ENCODE measurements around the gene KIRREL1.

KIRREL1 gene

DNA sequence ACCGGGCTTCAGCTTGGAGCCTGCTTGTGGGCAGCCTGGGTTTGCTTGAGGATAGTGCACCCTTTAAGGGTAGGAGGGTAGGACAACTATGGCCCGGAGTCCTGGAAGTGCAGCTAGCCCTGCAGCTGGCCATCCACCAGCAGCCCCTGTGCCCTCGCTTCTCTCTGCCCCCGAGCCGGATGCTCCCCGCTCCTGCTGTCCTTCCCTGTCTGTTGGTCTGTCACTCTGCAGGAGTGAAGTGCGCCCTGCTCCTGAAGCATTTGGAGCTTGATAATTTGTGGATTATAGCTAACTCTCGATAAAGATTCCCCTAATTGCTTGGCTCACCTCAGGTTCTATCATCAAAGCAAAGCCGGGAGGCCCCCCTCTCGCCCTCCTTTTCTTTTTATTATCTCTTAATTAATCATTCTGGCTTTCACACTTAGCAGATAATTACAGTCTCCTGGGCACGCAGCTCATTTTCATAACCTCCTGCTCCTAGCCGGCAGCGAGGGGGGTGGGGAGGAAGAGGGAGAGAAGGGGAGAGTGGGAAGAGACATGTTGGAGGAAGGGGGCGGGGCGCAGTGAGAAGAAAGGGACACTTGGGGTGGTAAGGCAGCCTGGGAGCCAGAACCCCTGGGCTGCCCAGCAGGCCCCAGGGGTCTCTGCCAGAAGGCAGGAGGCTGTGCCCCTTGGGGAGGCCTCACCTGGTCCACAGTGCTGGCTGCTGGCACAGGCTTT is 14.4 kb downstream of the KIRREL1 start:
- H3K4me3 Mint-ChIP-seq = no peak overlapping the region

DNA sequence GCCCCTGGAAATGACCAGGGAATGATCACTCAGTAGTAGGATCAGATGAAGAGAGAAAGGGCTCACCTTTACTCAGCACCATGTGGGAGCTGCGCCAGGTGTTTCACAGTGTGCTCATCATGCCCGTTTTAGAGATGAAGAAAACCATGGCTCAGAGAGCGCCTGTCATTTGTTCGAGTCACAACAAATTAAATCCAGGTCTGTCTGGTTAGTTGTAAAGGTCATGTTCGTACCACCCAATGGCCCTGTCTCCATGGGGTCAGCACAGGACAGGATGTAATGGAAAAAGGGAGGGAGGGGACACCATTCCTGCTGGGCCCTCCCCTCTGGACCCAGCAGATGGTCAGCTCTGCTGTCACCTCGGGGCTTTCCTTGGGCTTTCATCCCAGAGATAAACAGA is 15.2 kb downstream of the KIRREL1 start:
- Mint-ChIP-seq H3K9me3 (no peaks in the 10 kb centered on the region), H3K4me1 (ENCODE audit: low read depth) (no peaks in the 10 kb centered on the region), H3K27me3 (ENCODE audit: low read depth) (peaks cover 7% of the 10 kb centered on the region), H3K4me3 (no peak overlapping the region), H3K27ac (no peak overlapping the region), H3K36me3 (ENCODE audit: low read depth) (no peaks in the 10 kb centered on the region)

More for the DNA sequence above, 14.4 kb downstream of the KIRREL1 start:
- Mint-ChIP-seq H3K9me3 (no peaks in the 10 kb centered on the region), H3K4me1 (ENCODE audit: low read depth) (no peaks in the 10 kb centered on the region), H3K27ac (no peak overlapping the region), H3K27me3 (ENCODE audit: low read depth) (peaks cover 3% of the 10 kb centered on the region), H3K36me3 (ENCODE audit: low read depth) (no peaks in the 10 kb centered on the region)

DNA sequence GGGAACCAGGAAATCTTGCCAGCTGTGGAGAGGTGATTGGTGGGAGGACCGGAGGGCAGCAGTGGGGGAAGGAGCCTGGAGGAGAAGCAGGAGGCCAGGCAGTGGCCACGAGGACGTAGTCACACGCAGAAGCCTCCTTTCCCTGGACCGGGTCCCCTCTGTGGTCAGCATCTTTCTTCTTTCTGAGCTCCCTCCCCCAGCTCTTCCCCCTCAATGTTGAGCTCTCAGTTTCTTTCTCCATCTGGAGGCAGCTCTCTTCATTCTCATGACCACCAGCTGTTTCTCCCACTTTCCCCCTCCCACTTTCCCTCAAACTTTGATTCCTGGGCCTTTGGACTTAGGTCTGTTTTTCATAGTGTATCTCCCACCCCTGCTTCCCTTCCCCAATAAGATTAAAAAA is 18.3 kb downstream of the KIRREL1 start:
- Mint-ChIP-seq H3K36me3 (ENCODE audit: low read depth) (no peaks in the 10 kb centered on the region), H3K4me1 (ENCODE audit: low read depth) (no peaks in the 10 kb centered on the region), H3K9me3 (no peaks in the 10 kb centered on the region), H3K4me3 (no peak overlapping the region), H3K27me3 (ENCODE audit: low read depth) (peaks cover 7% of the 10 kb centered on the region), H3K27ac (no peak overlapping the region)

DNA sequence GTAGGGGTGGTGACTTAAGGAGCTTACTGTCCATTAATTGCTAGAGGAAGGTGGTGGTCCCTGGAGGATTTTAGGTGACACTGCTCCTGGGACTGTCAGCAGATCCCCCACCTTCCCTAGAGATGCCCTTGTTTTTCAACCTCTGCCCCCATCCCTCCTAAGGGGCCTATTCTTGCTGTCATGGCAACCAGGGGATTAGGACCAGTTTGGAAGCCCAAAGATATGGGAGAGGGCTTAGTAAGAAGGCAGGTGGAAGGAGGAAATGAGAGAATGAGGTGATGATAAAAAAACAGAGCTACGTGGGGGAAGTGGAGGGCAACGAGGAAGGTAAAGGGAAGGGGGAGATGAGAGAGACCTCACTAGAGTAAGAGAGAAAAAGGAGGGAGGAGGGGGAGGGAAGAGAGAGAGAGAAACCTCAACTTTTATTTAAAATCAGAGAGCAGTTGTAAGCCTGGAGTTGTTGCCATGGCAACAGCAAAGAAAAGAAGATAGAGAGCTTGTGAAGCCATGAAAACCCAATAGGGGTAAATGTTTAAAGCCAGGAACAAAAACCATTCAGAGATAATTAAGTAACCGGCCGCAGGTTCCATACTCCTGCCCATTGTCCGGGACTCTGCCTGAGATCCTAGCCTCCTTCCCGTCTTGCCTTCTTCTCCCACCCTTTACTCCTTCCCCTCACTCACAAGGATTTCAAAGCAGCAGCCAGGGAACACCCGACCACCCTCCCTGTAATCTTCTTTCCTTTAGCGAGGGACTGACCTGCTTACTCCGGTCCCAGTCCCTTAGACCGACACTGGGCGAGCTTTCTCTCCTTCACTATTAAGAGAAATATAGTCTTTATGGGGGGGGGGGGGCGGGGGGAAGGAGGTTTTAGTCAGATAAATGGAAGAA is 20.6 kb downstream of the KIRREL1 start:
- Mint-ChIP-seq H3K4me3 (no peak overlapping the region), H3K9me3 (no peaks in the 10 kb centered on the region), H3K27me3 (ENCODE audit: low read depth) (peaks cover 7% of the 10 kb centered on the region), H3K27ac (no peak overlapping the region), H3K4me1 (ENCODE audit: low read depth) (no peaks in the 10 kb centered on the region), H3K36me3 (ENCODE audit: low read depth) (no peaks in the 10 kb centered on the region)

DNA sequence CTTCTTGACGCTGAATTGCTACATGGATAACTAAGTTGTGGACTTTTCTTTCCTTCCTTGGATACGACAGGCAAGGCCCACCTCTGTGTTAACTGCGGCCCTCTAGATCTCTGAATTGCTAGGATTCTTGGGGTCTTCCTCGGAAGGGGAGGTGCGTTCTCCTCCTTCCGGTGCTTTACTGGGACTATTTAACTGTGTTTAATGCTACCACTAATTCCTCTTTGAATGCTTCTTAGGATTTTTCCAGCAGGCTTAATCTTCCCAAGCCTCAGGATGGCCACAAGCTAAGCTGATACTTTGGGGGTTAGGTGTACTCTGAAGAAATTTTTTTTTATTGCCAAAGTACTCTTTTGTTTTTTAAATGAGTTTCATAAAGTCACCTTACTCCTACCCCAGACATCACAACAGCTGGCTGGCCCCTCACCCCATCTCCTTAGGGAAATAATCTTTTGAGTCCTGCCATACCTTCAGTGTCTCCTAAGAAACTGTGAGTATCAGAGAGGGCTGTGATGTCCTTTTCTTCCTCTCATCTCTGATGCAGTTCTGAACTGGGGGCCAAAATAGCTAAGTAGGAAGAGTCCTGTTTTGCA is 21.4 kb downstream of the KIRREL1 start:
- Mint-ChIP-seq H3K4me1 (ENCODE audit: low read depth) (no peaks in the 10 kb centered on the region), H3K27ac (no peak overlapping the region), H3K27me3 (ENCODE audit: low read depth) (peaks cover 9% of the 10 kb centered on the region), H3K4me3 (no peak overlapping the region), H3K9me3 (no peaks in the 10 kb centered on the region), H3K36me3 (ENCODE audit: low read depth) (no peaks in the 10 kb centered on the region)

DNA sequence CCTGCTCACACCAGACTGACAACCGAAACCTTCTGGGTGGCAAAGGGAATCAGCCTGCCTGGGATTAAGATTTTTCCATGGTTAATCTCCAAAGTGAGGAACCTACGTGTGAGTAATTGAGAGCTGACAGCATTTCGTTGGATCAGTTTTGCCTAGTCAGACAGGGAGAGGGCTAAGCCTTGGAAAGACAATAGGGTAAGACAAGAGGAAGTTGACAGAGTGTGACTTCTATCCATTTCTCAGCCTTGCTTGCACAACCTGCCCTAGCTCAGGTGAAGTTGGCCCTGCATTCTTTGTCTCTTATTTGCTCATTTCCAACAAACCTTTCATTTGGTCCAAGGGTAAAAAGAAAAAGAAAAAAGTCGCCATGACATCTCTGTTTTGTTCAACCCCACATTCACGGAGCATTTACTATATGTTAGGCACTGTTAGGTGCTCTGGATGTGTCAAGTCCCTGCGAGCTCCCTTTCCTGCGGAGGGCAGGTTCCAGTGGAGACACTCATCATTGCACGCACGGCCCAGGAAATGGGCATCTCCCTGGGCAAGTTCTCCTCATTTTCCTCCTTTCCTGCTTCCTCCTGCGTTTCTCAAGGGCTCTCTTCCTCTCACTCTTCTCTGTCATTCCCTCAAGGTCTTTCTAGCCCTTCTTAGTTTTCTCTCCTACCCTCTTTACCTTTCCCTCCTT is 23.3 kb downstream of the KIRREL1 start:
- peaks cover 9% of the 10 kb centered on the region for H3K27me3 Mint-ChIP-seq (ENCODE audit: low read depth)
- no peaks in the 10 kb centered on the region for H3K9me3 Mint-ChIP-seq
- no peak overlapping the region for H3K27ac Mint-ChIP-seq
- H3K4me3 Mint-ChIP-seq = no peak overlapping the region
- no peaks in the 10 kb centered on the region for H3K4me1 Mint-ChIP-seq (ENCODE audit: low read depth)
- H3K36me3 Mint-ChIP-seq (ENCODE audit: low read depth) = no peaks in the 10 kb centered on the region

DNA sequence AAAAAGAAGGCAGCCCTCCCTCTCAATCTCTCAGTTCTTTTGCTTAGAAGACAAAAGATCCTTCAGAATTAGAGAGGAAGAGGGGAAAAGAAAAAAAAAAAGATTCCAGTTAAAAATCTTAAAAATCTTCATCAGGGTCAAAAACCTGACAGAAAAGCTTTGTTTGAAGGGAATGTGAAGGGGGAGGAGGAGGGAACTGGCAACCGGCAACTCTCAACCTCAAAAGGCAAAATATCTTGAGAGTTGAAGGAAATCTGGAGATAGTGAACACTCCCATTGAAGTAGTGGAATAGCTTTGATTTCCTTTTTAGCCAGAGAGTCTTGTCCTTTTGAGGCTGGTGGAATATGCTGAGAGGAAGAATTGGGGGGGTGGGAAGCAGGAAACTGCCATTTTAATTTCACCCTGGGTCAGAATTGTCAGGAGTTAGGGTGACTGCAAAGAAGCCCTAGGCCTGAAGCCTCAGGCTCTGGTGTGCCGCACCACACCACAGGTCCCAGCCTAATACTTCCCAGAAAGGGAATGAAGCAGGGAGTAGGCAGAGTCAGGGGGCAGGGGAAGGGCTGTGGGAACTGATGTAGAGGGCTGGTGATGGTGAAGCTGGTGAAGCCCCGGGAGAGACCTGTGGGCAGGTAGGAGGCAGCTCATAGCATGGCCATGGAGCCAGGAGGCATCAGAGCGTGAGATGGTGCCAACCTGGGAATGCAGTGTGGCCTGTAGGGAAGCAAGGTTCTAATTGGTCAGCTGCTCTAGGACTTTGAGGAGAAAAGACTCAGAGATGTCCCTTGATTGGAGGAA is 24.6 kb downstream of the KIRREL1 start:
- H3K27me3 Mint-ChIP-seq (ENCODE audit: low read depth) = peaks cover 9% of the 10 kb centered on the region
- no peaks in the 10 kb centered on the region for H3K36me3 Mint-ChIP-seq (ENCODE audit: low read depth)
- H3K27ac Mint-ChIP-seq = no peak overlapping the region
- H3K4me1 Mint-ChIP-seq (ENCODE audit: low read depth) = no peaks in the 10 kb centered on the region
- H3K4me3 Mint-ChIP-seq = no peak overlapping the region
- no peaks in the 10 kb centered on the region for H3K9me3 Mint-ChIP-seq

DNA sequence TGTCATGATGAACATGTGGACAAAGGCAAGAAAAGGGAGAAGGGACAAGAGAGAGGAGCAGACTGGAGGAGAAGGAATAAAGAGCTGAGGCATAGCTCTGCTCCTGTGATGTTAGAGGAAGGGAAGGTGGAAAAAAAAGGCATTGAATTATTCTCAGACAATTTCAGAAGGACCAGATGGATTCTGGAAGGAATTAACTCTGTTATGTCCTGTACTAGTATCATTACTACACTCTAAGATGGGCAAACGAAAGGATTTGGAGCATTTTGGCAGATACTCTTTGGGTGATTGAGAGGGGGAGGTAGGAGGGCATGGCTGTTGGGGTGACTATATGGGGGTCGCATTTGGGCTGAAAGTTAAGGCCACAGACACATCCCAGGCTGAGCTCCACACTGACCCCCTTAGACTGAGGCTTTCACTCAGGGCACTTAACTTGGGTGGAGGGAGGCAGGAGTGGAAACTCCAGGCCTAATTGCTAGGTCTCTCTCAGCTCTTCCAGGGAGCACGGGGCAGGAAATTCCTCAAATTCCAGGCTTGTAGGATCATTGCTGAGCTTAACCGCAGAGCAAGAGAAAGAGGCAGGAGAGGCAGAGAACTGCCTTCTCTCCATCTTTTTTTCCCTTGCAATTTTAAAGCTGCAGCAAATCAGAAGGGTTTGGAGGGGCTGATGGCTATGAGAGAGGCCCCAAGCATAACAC is 25.9 kb downstream of the KIRREL1 start:
- no peaks in the 10 kb centered on the region for H3K9me3 Mint-ChIP-seq
- no peak overlapping the region for H3K27ac Mint-ChIP-seq
- no peak overlapping the region for H3K4me3 Mint-ChIP-seq
- no peaks in the 10 kb centered on the region for H3K36me3 Mint-ChIP-seq (ENCODE audit: low read depth)
- no peaks in the 10 kb centered on the region for H3K4me1 Mint-ChIP-seq (ENCODE audit: low read depth)
- peaks cover 5% of the 10 kb centered on the region for H3K27me3 Mint-ChIP-seq (ENCODE audit: low read depth)

DNA sequence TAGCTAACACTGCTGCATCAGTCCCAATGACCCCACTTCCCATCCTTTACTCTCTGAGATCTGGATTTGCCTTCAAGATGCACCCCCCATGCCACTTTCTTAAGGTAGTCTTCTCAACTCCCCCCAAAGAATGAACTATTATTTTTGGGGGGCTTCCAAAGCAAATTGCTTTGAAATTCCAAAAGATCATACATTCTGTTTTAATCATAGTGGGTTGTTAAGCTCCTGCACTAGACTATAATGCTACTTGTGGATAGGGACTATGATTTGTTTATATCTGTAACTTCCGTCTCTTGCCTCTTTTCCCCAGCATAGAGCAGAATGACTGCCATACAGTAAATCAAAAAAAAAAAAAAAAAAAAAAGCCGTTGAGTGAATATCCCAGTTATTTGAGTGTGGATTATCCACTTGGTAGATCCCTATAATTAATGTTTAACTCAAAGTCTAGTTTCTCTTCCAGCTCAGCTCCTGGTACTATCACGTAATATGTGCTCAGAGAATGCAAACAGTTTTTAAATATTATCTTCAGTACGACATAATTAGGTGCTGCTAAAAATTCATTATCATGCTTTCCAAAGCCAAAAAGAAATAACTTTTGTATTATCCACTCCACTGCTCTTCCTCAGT is 26.9 kb downstream of the KIRREL1 start:
- Mint-ChIP-seq H3K27me3 (ENCODE audit: low read depth) (peaks cover 5% of the 10 kb centered on the region), H3K9me3 (no peaks in the 10 kb centered on the region), H3K4me1 (ENCODE audit: low read depth) (no peaks in the 10 kb centered on the region), H3K36me3 (ENCODE audit: low read depth) (no peaks in the 10 kb centered on the region), H3K27ac (no peak overlapping the region), H3K4me3 (no peak overlapping the region)

DNA sequence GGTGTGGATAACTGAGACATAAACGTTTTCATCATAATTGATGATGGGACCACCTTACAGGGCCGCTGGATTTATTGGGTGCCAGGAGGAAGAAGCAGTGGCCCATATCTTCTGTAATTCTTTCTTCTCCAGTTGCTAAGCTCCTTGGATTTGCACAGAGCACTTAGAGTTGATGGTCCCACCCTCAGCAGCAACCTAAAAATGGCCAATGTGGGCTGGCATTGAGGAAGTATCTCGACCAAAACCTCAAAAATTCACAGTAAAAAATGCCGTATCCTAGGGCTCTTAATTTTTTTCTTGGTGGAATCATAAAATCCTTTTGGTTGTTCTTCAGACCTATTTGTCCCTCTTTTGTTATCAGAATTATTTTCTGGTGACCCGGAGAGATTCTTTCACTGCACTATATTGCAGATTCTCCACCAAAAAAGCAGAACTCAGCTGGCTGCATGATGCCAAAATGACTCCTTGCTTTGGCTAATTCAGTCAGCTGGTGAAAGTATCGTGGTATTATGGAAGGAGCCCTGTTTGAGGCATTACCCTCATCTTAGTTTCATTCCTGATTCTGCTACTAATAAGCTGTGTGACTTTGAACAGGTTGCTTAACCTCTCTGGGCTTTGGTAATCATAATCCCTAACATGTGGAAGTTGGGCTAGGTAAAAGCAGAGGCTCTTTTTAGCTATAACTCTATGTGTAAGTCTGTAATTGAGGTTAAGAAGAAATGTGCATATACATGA is 27.6 kb downstream of the KIRREL1 start:
- no peaks in the 10 kb centered on the region for H3K9me3 Mint-ChIP-seq
- no peaks in the 10 kb centered on the region for H3K36me3 Mint-ChIP-seq (ENCODE audit: low read depth)
- no peaks in the 10 kb centered on the region for H3K4me1 Mint-ChIP-seq (ENCODE audit: low read depth)
- H3K27ac Mint-ChIP-seq = no peak overlapping the region
- peaks cover 5% of the 10 kb centered on the region for H3K27me3 Mint-ChIP-seq (ENCODE audit: low read depth)
- no peak overlapping the region for H3K4me3 Mint-ChIP-seq

DNA sequence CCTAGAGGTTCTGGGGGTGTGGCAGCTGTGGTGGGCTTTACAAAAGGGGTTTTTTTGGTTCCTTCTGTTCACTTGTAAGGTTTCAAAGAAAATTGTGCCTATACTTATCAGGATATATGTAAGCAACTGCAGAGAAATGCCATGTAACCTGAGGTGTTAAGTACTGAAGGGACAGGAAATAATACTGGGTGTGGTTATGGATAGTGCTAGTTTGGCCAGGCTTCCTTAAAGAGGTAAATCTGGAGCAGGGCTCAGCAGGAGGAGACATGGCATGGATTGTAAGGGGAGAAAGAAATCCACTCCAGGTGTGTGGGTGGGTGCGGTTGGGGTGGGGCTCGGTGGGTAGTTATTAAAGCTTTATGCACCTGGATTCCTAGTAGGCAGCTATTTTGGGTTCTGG is 28.3 kb downstream of the KIRREL1 start:
- Mint-ChIP-seq H3K27me3 (ENCODE audit: low read depth) (peaks cover 5% of the 10 kb centered on the region), H3K4me1 (ENCODE audit: low read depth) (no peaks in the 10 kb centered on the region), H3K27ac (no peak overlapping the region)

DNA sequence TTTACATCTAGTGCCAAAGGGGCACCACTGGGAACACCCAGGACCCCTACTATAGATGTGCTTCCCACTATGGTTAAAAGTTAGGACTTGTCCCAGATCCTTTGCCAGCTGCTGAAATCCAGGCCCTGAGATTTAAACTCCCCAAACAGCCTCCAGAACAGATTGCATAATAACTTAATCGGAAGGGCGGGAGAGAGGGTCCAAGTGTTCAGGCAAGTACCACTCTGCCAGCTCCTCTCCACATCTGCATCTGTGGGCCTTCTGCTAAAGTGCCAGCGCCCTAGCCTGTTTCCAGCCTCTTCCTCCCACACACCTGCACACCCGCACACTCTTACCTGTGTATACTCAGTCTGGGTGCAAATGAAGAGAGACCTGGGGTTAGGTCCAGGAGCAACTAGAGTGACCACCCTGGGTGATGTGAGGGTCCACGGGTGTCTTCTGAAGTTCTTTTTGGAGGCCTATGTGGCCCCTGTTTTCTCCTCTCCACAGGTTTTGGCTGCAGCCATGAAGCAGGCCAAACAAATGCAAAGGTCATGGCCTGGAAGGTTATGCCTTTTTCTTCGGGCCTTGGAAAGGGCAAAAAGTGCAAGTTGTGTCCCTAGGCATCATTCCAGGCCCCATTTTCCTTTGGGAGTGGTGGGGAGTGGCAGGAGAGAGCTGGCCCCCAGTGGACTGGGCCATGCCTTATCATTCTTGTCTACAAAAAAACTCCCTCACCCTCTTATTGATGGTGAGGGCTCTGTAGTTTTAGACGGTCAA is 29.3 kb downstream of the KIRREL1 start:
- Mint-ChIP-seq H3K9me3 (no peaks in the 10 kb centered on the region), H3K4me1 (ENCODE audit: low read depth) (no peaks in the 10 kb centered on the region), H3K27me3 (ENCODE audit: low read depth) (peaks cover 5% of the 10 kb centered on the region), H3K4me3 (no peak overlapping the region), H3K36me3 (ENCODE audit: low read depth) (no peaks in the 10 kb centered on the region), H3K27ac (no peak overlapping the region)

More for the DNA sequence above, 28.3 kb downstream of the KIRREL1 start:
- Mint-ChIP-seq H3K4me3 (no peak overlapping the region), H3K36me3 (ENCODE audit: low read depth) (no peaks in the 10 kb centered on the region), H3K9me3 (no peaks in the 10 kb centered on the region)

Measured in T-helper 1 cell treated with Interleukin-12 subunit alpha and Interleukin-12 subunit beta and Interleukin-4 antibody, amounts not matched to agents 30 μg/mL and 1 μg/mL, for 36 hours (primary cell).